ENCODE results near the gene CDK8. TPM values are rescaled to one million over a fixed set of nuclear protein-coding genes. Genes with fewer than 3 reads are reported as not detected.

CDK8 gene
- total and polyA plus RNA-seq, 9 of the 15 experiments (the other 6 are each of a cell fraction or from before 2014, with no cell fraction given) = 11.3 to 33.7 (median 20.3) TPM

GRCh38 chr13:26255691-26256277, 1.9 kb downstream of the CDK8 start:
- TSS peak; percentile 50 for BruUV-seq (replicated peaks)
- Histone ChIP-seq H3K9me1 (ENCODE audit: control insufficient read depth, insufficient read depth, low read length) (no peaks in the 10 kb centered on the region), H3K9me3 (replicated peaks; ENCODE audit: control insufficient read depth, insufficient read depth, low read depth, low read length) (no peaks in the 10 kb centered on the region), H2AFZ (ENCODE audit: low read depth, low read length) (0 out of 2 replicates have a peak overlapping the region, but pooled peaks have one; percentile 34), H3K27me3 (ENCODE audit: control insufficient read depth in 2 of 2, insufficient read depth in 2 of 2, low read length in 2 of 2) (no peaks in the 10 kb centered on the region), H3K27ac (ENCODE audit: extremely low read depth, low read depth, low read length) (no peak overlapping the region), H3K9ac (ENCODE audit: insufficient read depth in 1 of 2, low read depth in 2 of 2, low read length in 2 of 2) (peak overlapping the region in 1 of 2 experiments; percentile 56; a peak in 3 of 4 replicates), H3K4me1 (replicated peaks in 1 of 2; ENCODE audit: control insufficient read depth in 2 of 2, insufficient read depth in 2 of 2, low read length in 2 of 2) (peaks cover 0 to 2% of the 10 kb centered on the region in 2 experiments; a peak in 4 of 5 replicates), H3K79me2 (ENCODE audit: control insufficient read depth, insufficient read depth, low read length) (peaks cover 64% of the 10 kb centered on the region), H3K4me3 (peak overlapping the region; percentile 79), H3K36me3 (ENCODE audit: control insufficient read depth, insufficient read depth, low read length) (no peaks in the 10 kb centered on the region), H4K20me1 (replicated peaks; ENCODE audit: control insufficient read depth, insufficient read depth, low read length) (no peaks in the 10 kb centered on the region; the same call in none of the 2 replicates), H3K4me2 (ENCODE audit: insufficient read depth, low read length) (peak overlapping the region; percentile 83)
- ATAC-seq (peak; percentile 20; the same call in 2 of the 3 replicates), FAIRE-seq (no peak), DNase-seq (ENCODE audit: extremely low read depth in 1 of 4, low spot score in 3 of 4) (peak in 2 of 4 experiments; percentile 15 to 24)
- in situ Hi-C loops (cut with MboI) = no loop called here
- TF ChIP-seq ZNF384 (IDR thresholded peaks at IDR 0.05; ENCODE audit: low read depth, low read length) (0 out of 2 replicates have a peak, but pooled peaks have one; percentile 41), SMARCE1 (IDR thresholded peaks at IDR 0.05) (no peak), FOXK2 (conservative IDR thresholded peaks at IDR 0.05 in 1 of 2, IDR thresholded peaks at IDR 0.05 in 1 of 2; ENCODE audit: low read depth in 2 of 2) (peak; percentile 45 to 47; a peak in 2 of 4 replicates), ZNF316 (IDR thresholded peaks at IDR 0.05) (peak; percentile 46; the same call in 1 of the 2 replicates), OTX1 (CRISPR knock-in tag; IDR thresholded peaks at IDR 0.05) (no peak), CTCF (IDR thresholded peaks at IDR 0.05 in 2 of 3, conservative IDR thresholded peaks at IDR 0.05 in 1 of 3; ENCODE audit: insufficient read depth in 2 of 3, low read depth in 1 of 3, low read length in 3 of 3) (peak in 1 of 3 experiments; percentile 41; a peak in 2 of 6 replicates), U2AF1 (optimal IDR thresholded peaks at IDR 0.05; ENCODE audit: low read depth, low read length) (no peak), RAD21 (CRISPR knock-in tag; conservative IDR thresholded peaks at IDR 0.05 in 1 of 2, IDR thresholded peaks at IDR 0.05 in 1 of 2) (peak in 1 of 2 experiments; percentile 36; a peak in 1 of 4 replicates)
- 2% methylated on average over 10 of the region's 10 CpGs for WGBS (ENCODE audit: insufficient coverage, low coverage, missing lambda C conversion rate)
- intact Hi-C loops (cut with micrococcal nuclease) = loop anchor here (2.0 kb wide), 1 partner anchor 35 kb away; no protein-coding TSS in a partner anchor
- CTCF ChIA-PET (ENCODE audit: low intra/inter-chr PET ratio) = no interaction called here
- POLR2A ChIA-PET = interaction anchor here (0.6 kb wide), 1 partner anchor 943 kb away, joined by 3 read pairs; no protein-coding TSS in a partner anchor

Measured in K562 (cell line).